GM19372 (cell line): ENCODE data around the gene MBD6.
"Not testable (repeated sequence)": the region's sequence is repeated elsewhere in the genome, so short reads cannot be mapped to it uniquely, and the experiment has no call there.

Source experiments
- ATAC-seq: cut with Tn5 transposase; IDR thresholded peaks from one replicate; pipeline ENCODE4 v1.9.1; 2021; ENCODE audit warnings: mild to moderate bottlenecking, low read depth, moderate library complexity; ENCODE audit not compliant: unreplicated experiment

Gene MBD6

DNA sequence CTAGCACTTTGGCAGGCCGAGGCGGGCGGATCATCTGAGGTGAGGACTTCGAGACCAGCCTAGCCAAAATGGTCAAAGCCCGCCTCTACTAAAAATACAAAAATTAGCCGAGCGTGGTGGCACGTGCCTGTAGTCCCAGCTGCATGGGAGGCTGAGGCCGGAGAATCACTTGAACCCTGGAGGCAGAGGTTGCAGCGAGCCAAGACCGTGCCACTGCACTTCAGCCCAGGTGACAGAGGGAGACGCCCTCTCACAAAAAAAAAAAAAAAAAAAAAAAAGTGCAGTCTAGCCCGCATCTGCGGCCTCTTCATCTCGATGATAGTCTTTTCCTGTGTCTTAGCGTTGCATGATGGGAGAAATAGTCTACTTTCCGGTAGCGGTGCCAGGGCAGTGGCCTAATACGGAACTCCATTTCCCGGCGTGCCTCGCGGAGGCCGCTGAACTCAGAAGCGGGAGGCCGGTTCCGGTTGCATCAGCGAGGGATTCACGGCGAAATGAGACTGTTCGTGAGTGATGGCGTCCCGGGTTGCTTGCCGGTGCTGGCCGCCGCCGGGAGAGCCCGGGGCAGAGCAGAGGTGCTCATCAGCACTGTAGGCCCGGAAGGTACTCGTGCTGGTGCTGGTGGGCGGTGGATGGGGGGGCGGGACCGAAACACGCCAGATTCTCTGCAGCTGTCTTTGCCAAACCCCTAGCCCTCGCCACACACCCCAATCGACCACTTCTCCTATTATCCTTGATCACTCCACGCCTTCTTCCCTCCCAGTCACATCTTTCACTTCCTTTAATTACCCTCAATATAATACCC lies 34.8 kb upstream of the MBD6 start, which contains the start of gene MARS1:
TSS of gene MARS1 (plus strand) at position 472 of the 805 bp plus-strand sequence. CDS start at position 495, 23 bp downstream.
- peak; percentile 99 for ATAC-seq

DNA sequence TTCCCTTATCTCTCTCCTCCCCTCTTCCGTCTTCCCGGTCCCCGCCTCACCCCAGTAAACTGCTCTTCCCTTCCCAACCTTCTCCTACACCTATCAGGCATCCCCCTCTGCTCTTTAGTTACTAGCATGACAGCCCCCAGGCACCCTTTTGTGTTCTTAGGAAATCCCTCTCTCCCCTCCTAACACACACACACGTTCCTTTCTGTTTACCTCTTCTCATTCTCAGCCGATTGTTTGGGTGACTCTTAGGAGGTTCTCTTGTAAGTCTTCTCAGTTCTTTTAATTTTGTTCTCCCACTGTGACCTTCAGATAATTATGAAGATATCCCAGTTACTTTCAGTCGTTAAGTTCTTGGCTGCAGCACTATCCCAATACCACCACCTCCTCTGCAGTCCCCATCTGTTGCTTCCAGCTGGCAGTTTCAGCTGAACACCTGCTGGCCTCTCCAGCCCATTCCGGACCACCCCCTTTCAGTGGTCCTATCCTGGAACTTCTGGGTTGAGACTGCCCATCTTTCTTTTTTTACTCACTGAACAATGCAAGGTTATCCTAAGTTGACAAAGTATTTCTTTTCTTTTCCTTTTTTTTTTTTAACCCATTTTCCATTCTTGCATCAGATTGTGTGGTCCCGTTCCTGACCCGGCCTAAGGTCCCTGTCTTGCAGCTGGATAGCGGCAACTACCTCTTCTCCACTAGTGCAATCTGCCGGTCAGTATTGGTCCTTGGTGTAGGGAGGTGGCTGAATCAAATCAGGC lies 34.0 kb upstream of the MBD6 start:
- ATAC-seq: no peak

GRCh38 chr12:57489157-57489641 lies 33.4 kb upstream of the MBD6 start:
- no peak for ATAC-seq

DNA sequence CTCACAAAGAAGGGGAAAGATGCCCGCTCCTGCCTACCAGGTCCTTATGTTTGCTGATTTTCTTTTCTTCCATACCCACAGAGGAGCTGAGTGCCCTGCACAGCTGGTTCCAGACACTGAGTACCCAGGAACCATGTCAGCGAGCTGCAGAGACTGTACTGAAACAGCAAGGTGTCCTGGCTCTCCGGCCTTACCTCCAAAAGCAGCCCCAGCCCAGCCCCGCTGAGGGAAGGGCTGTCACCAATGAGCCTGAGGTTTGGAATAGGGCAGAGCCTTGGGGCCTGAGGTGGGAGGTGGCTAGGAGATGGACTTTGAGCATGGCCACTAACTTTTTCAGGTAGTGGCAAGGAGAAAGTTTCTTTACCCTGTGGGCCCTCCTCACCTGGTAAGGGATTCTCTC lies 32.5 kb upstream of the MBD6 start:
- ATAC-seq: no peak

- ATAC-seq: no peak
Observed at GRCh38 chr12:57491393-57492280, 31.0 kb upstream of the MBD6 start.

DNA sequence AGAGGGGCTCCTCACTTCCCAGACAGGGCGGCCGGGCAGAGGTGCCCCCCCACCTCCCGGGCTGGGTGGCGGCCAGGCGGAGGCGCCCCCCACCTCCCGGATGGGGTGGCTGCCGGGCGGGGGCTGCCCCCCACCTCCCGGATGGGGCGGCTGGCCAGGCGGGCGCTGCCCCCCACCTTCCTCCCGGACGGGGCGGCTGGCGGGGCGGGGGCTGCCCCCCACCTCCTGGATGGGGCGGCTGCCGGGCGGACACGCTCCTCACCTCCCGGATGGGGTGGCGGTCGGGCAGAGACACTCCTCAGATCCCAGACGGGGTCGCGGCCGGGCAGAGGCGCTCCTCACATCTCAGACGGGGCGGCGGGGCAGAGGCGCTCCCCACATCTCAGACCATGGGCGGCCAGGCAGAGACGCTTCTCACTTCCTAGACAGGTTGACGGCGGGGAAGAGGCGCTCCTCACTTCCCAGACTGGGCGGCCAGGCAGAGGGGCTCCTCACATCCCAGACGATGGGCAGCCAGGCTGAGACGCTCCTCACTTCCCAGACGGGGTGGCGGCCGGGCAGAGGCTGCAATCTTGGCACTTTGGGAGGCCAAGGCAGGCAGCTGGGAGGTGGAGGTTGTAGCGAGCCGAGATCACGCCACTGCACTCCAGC lies 27.4 kb upstream of the MBD6 start:
- ATAC-seq: not testable (repeated sequence)

DNA sequence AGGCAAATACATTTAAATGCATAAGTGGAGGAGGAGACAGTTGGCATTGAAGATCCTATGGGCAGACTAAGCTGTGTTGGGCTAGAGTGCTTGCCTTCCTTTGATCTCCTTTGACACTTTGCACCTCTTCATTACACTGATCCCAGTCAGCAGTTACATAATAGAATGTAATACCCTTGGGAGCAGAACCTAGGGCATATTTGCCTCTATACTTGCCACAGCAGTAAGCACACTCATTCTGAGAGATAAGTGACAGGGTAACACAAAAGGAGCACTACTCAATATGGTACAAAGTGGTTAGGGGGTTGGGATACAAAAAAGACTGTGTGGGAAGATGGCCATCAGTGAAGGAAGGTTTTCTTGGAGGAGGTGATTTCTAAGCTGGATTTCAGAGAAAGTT lies 25.8 kb upstream of the MBD6 start:
- no peak for ATAC-seq

GRCh38 chr12:57497223-57498131 lies 25.1 kb upstream of the MBD6 start:
- no peak for ATAC-seq

- no peak for ATAC-seq
Observed at GRCh38 chr12:57498132-57498502, 24.5 kb upstream of the MBD6 start.

- no peak for ATAC-seq
Observed at GRCh38 chr12:57498571-57498970, 24.1 kb upstream of the MBD6 start.

DNA sequence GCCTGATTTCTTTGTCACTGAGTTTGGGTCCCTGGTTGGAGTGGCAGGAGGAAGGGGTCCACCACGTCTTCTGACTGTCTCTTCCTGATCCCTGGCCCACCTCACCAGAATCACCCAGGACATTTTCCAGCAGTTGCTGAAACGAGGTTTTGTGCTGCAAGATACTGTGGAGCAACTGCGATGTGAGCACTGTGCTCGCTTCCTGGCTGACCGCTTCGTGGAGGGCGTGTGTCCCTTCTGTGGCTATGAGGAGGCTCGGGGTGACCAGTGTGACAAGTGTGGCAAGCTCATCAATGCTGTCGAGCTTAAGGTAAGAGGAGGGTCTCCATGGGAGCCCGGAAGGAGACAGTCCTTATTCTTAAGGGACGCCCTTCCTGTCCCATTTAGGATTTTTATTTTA lies 22.4 kb upstream of the MBD6 start:
- ATAC-seq: no peak

- ATAC-seq: not testable (repeated sequence)
Observed at GRCh38 chr12:57502311-57502969, 20.2 kb upstream of the MBD6 start.

- not testable (repeated sequence) for ATAC-seq
Observed at GRCh38 chr12:57506541-57506940, 16.1 kb upstream of the MBD6 start.

GRCh38 chr12:57507796-57508195 lies 14.8 kb upstream of the MBD6 start:
- not testable (repeated sequence) for ATAC-seq

GRCh38 chr12:57511161-57511560 lies 11.5 kb upstream of the MBD6 start:
- ATAC-seq: no peak

DNA sequence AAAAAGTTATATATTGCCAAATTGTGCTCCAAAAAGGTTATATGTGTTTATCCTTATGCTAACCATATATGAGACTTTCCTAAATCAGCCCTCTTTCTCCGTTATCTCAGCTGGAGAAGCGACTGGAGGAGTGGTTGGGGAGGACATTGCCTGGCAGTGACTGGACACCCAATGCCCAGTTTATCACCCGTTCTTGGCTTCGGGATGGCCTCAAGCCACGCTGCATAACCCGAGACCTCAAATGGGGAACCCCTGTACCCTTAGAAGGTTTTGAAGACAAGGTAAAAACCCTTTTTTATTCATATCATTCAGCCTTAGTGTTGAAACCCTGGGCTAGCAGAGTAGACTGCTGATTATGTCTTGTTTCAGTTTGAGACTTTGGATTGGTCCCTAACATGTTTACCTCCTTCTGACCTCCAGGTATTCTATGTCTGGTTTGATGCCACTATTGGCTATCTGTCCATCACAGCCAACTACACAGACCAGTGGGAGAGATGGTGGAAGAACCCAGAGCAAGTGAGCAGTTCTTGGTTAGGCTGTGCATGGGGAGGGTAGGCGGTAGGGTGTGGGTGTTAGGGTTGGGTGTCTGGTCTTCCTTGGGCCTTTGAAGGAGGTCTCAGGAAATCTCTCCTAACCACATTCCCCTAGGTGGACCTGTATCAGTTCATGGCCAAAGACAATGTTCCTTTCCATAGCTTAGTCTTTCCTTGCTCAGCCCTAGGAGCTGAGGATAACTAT lies 10.9 kb upstream of the MBD6 start:
- no peak for ATAC-seq

- no peak for ATAC-seq
Observed at GRCh38 chr12:57512665-57513064, 10.0 kb upstream of the MBD6 start.

DNA sequence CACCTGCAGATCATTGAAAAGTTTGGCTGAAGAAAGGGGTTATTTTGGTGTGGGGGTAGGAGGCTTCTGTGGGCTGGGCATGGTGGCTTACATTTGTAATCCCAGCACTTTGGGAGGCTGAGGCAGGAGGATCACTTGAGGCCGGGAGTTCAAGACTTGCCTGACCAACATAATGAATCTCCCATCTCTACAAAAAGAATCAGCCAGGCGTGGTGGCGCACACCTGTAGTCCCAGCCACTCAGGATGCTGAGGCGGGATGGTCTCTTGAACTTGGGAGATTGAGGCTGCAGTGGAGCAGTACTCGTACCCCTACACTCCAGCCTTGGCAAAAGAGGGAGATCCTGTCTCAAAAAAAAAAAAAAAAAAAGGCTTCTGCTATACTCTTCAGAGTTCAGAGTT lies 9.4 kb upstream of the MBD6 start:
- no peak for ATAC-seq
